ENCODE measurements around the gene GFY.
A peak's percentile ranks its signal among the peaks of the same experiment; 100 is the strongest.

Gene GFY

GRCh38 chr19:49398001-49398615, 27.1 kb upstream of the GFY start:
- no peak overlapping the region for H3K4me3 ChIP-seq (ENCODE audit: low read length)
- TF ChIP-seq CTCF (conservative IDR thresholded peaks at IDR 0.05; ENCODE audit: low read length) = no peak
- DNase-seq (ENCODE audit: low read depth) = no peak

- DNase-seq (ENCODE audit: low read depth) = no peak
- H3K4me3 ChIP-seq (ENCODE audit: low read length) = no peak overlapping the region
- no peak for TF ChIP-seq CTCF (conservative IDR thresholded peaks at IDR 0.05; ENCODE audit: low read length)
Observed at GRCh38 chr19:49398931-49399330, 26.3 kb upstream of the GFY start.

GRCh38 chr19:49400029-49400428, 25.2 kb upstream of the GFY start:
- no peak overlapping the region for H3K4me3 ChIP-seq (ENCODE audit: low read length)
- no peak for TF ChIP-seq CTCF (conservative IDR thresholded peaks at IDR 0.05; ENCODE audit: low read length)
- DNase-seq (ENCODE audit: low read depth) = peak; percentile 29

- DNase-seq (ENCODE audit: low read depth) = no peak
- TF ChIP-seq CTCF (conservative IDR thresholded peaks at IDR 0.05; ENCODE audit: low read length) = no peak
- no peak overlapping the region for H3K4me3 ChIP-seq (ENCODE audit: low read length)
Observed at GRCh38 chr19:49403404-49404187, 21.6 kb upstream of the GFY start.

GRCh38 chr19:49407079-49407478, 18.1 kb upstream of the GFY start:
- no peak overlapping the region for H3K4me3 ChIP-seq (ENCODE audit: low read length)
- DNase-seq (ENCODE audit: low read depth) = no peak
- TF ChIP-seq CTCF (conservative IDR thresholded peaks at IDR 0.05; ENCODE audit: low read length) = no peak

GRCh38 chr19:49407482-49408015, 17.6 kb upstream of the GFY start:
- TF ChIP-seq CTCF (conservative IDR thresholded peaks at IDR 0.05; ENCODE audit: low read length) = no peak
- DNase-seq (ENCODE audit: low read depth) = no peak
- H3K4me3 ChIP-seq (ENCODE audit: low read length) = no peak overlapping the region
